HepG2 (cell line): ENCODE results near the gene ZNF747. TPM values are rescaled to one million over a fixed set of nuclear protein-coding genes. Genes with fewer than 3 reads are reported as not detected.

ENCODE experiments used
- CCDC6 ChIP-seq: sonication (generic); formaldehyde crosslinking; IDR thresholded peaks from 2 replicates; pipeline ENCODE4 v1.8.1; 2022; ENCODE audit warnings: mild to moderate bottlenecking, missing genetic modification reagents, moderate library complexity
- HNF4A ChIP-seq: sonication (generic); formaldehyde crosslinking; IDR thresholded peaks from 2 replicates; pipeline ENCODE4 v1.4.0; 2020; ENCODE audit warnings: missing genetic modification reagents
- JDP2 ChIP-seq: sonication (generic); formaldehyde crosslinking; IDR thresholded peaks from 2 replicates; pipeline ENCODE4 v1.8.1; 2022; ENCODE audit warnings: missing genetic modification reagents, borderline replicate concordance
- MTF1 ChIP-seq: sonication (generic); formaldehyde crosslinking; IDR thresholded peaks from 2 replicates; pipeline ENCODE4 v1.5.0; 2020; ENCODE audit warnings: missing genetic modification reagents
- NFYB ChIP-seq: sonication (generic); formaldehyde crosslinking; IDR thresholded peaks from 2 replicates; pipeline ENCODE4 v1.4.0; 2020; ENCODE audit warnings: missing genetic modification reagents
- PHF20 ChIP-seq: sonication (generic); formaldehyde crosslinking; IDR thresholded peaks from 2 replicates; pipeline ENCODE4 v1.5.0; 2020; ENCODE audit warnings: mild to moderate bottlenecking, missing genetic modification reagents
- PRMT3 ChIP-seq: sonication (generic); formaldehyde crosslinking; IDR thresholded peaks from 2 replicates; pipeline ENCODE4 v1.8.1; 2022; ENCODE audit warnings: low read depth, mild to moderate bottlenecking, moderate library complexity, missing genetic modification reagents, borderline replicate concordance
- RNF2 ChIP-seq: fragments of 450-650 bp; conservative IDR thresholded peaks from 2 replicates; pipeline ENCODE4 v1.6.1; 2016; ENCODE audit warnings: low read depth
- SIN3A ChIP-seq: IDR thresholded peaks from 2 replicates; pipeline ENCODE4 v1.6.1; 2011; ENCODE audit warnings: low read depth, mild to moderate bottlenecking, control low read depth, low read length, borderline replicate concordance
- XRCC5 ChIP-seq: fragments of 200-400 bp; formaldehyde crosslinking; optimal IDR thresholded peaks from 2 replicates; pipeline ENCODE3; 2017; ENCODE audit warnings: mild to moderate bottlenecking, low read length
- ZNF24 ChIP-seq: fragments of 450-650 bp; IDR thresholded peaks from 2 replicates; pipeline ENCODE4 v1.6.1; 2017; ENCODE audit warnings: antibody characterized with exemption, mild to moderate bottlenecking
- ZNF432 ChIP-seq: sonication (generic); formaldehyde crosslinking; IDR thresholded peaks from 2 replicates; pipeline ENCODE4 v1.5.0; 2020; ENCODE audit warnings: missing genetic modification reagents, mild to moderate bottlenecking, borderline replicate concordance
- ZNF552 ChIP-seq: sonication (generic); formaldehyde crosslinking; IDR thresholded peaks from 2 replicates; pipeline ENCODE4 v1.9.0; 2022; ENCODE audit warnings: missing genetic modification reagents, mild to moderate bottlenecking, borderline replicate concordance
- ZNF83 ChIP-seq: sonication (generic); formaldehyde crosslinking; IDR thresholded peaks from 2 replicates; pipeline ENCODE4 v1.4.0; 2020; ENCODE audit warnings: missing genetic modification reagents, mild to moderate bottlenecking, borderline replicate concordance
- polyA plus RNA-seq, 8 experiments: library from polyadenylated mRNA; depleted of rRNA in 3 of 8; stranded (reverse) in 7 of 8; unstranded in 1 of 8; fragments of >200 nt; fragmentation: Illumina TruSeq in 4 of 8; extraction: Trizol in 4 of 8; gene quantifications; 2 replicates each; pipeline versions ENCODE4 v1.2.1 to v1.2.3, GENCODE V29; 2011 to 2016; ENCODE audit warnings: low read depth in 4 of 8, missing spikeins in 1 of 8, mixed read lengths in 1 of 8; ENCODE audit not compliant: insufficient read depth in 1 of 8
- total RNA-seq, 5 experiments: library from RNA; depleted of rRNA; stranded (reverse); fragments of >200 nt; fragmentation: Illumina TruSeq; extraction: Trizol; gene quantifications; 2 replicates each; pipeline ENCODE4 v1.2.3, GENCODE V29; 2016; ENCODE audit warnings: low read depth in 1 of 5
- TF ChIP-seq, protein P1 (sequence below): sonication (generic); formaldehyde crosslinking; IDR thresholded peaks from one replicate; pipeline ENCODE4 v1.5.1; 2020; ENCODE audit warnings: mild to moderate bottlenecking, missing genetic modification reagents; ENCODE audit errors: not compliant biosample characterization
- TF ChIP-seq, protein P2 (sequence below): sonication (generic); formaldehyde crosslinking; IDR thresholded peaks from 2 replicates; pipeline ENCODE4 v1.4.0; 2020; ENCODE audit warnings: low read depth, mild to moderate bottlenecking, missing genetic modification reagents
- TF ChIP-seq, protein P3 (sequence below): sonication (generic); formaldehyde crosslinking; IDR thresholded peaks from 2 replicates; pipeline ENCODE4 v1.4.0; 2020; ENCODE audit warnings: missing genetic modification reagents

ZNF747 gene
- total and polyA plus RNA-seq, 2 of the 13 experiments (the other 11 are each of a cell fraction or from before 2014, with no cell fraction given) = 7.2 to 10.2 TPM

DNA sequence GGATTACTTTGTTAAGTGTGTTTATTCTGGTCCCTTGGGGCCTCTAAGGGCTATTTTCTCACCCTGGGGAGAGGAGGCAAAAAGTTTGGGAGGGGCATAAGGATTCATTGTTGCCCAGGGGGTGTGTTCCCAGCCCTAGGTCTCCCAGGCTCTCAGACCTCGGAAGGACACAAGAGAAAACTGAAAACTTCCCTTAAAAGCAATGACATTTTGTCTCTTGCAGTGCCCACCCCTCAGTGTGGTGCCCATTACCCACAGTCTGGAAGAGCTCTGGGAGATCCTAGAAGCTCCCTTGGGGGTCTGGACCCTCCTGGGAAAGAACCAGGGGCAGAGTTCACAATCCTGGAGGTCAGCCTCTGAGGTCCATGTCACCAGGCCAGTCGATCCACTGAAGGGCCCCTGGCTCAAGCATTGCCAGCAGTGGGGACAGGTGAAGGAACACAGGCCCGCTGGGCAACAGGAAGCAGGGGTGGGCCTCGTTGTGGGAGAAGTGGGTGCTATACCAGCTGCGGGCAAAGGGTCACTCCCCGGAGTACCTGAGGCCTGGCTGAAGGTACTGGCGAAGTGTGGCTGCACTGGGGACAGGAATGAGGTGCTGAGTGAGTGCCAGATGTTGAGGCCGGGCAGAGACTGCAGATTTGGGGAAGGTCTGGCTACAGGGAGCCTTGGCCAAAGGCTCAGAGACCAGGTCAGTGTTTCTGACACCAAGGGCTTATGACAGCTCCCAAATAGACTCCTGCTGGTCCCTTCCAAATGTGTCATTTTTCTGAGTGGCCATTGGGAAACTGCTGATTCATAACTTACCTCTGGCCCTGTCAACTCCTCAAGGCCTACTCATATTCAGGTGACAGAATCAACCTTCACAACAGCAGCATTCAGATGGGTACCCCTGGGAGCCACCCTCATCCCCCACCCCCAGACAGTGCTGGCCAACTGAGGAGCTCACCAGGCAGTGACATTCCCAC is 4.6 kb upstream of the ZNF747 start (continued):
- TF ChIP-seq, protein P1, sequence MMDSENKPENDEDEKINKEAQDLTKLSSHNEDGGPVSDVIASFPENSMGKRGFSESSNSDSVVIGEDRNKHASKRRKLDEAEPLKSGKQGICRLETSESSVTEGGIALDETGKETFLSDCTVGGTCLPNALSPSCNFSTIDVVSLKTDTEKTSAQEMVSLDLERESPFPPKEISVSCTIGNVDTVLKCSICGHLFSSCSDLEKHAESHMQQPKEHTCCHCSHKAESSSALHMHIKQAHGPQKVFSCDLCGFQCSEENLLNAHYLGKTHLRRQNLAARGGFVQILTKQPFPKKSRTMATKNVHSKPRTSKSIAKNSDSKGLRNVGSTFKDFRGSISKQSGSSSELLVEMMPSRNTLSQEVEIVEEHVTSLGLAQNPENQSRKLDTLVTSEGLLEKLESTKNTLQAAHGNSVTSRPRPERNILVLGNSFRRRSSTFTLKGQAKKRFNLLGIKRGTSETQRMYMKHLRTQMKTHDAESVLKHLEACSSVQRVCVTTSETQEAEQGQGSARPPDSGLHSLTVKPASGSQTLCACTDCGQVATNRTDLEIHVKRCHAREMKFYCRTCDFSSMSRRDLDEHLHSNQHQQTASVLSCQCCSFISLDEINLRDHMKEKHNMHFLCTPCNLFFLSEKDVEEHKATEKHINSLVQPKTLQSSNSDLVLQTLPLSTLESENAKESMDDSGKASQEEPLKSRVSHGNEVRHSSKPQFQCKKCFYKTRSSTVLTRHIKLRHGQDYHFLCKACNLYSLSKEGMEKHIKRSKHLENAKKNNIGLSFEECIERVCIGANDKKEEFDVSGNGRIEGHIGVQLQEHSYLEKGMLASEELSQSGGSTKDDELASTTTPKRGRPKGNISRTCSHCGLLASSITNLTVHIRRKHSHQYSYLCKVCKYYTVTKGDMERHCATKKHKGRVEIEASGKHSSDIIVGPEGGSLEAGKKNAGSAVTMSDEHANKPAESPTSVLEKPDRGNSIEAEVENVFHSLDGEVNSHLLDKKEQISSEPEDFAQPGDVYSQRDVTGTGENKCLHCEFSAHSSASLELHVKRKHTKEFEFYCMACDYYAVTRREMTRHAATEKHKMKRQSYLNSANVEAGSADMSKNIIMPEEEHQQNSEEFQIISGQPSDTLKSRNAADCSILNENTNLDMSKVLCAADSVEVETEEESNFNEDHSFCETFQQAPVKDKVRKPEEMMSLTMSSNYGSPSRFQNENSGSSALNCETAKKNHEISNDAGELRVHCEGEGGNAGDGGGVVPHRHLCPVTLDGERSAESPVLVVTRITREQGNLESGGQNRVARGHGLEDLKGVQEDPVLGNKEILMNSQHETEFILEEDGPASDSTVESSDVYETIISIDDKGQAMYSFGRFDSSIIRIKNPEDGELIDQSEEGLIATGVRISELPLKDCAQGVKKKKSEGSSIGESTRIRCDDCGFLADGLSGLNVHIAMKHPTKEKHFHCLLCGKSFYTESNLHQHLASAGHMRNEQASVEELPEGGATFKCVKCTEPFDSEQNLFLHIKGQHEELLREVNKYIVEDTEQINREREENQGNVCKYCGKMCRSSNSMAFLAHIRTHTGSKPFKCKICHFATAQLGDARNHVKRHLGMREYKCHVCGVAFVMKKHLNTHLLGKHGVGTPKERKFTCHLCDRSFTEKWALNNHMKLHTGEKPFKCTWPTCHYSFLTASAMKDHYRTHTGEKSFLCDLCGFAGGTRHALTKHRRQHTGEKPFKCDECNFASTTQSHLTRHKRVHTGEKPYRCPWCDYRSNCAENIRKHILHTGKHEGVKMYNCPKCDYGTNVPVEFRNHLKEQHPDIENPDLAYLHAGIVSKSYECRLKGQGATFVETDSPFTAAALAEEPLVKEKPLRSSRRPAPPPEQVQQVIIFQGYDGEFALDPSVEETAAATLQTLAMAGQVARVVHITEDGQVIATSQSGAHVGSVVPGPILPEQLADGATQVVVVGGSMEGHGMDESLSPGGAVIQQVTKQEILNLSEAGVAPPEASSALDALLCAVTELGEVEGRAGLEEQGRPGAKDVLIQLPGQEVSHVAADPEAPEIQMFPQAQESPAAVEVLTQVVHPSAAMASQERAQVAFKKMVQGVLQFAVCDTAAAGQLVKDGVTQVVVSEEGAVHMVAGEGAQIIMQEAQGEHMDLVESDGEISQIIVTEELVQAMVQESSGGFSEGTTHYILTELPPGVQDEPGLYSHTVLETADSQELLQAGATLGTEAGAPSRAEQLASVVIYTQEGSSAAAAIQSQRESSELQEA (CRISPR knock-in tag) = no peak
- TF ChIP-seq PRMT3 = no peak
- TF ChIP-seq HNF4A (CRISPR knock-in tag) = no peak; the same call in 1 of the 2 replicates
- TF ChIP-seq, protein P2, sequence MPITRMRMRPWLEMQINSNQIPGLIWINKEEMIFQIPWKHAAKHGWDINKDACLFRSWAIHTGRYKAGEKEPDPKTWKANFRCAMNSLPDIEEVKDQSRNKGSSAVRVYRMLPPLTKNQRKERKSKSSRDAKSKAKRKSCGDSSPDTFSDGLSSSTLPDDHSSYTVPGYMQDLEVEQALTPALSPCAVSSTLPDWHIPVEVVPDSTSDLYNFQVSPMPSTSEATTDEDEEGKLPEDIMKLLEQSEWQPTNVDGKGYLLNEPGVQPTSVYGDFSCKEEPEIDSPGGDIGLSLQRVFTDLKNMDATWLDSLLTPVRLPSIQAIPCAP (CRISPR knock-in tag) = no peak
- TF ChIP-seq CCDC6 = no peak
- no peak for TF ChIP-seq SIN3A
- TF ChIP-seq, protein P3, sequence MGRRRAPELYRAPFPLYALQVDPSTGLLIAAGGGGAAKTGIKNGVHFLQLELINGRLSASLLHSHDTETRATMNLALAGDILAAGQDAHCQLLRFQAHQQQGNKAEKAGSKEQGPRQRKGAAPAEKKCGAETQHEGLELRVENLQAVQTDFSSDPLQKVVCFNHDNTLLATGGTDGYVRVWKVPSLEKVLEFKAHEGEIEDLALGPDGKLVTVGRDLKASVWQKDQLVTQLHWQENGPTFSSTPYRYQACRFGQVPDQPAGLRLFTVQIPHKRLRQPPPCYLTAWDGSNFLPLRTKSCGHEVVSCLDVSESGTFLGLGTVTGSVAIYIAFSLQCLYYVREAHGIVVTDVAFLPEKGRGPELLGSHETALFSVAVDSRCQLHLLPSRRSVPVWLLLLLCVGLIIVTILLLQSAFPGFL (CRISPR knock-in tag) = no peak
- no peak for TF ChIP-seq MTF1
- TF ChIP-seq ZNF83 (CRISPR knock-in tag) = no peak
- no peak for TF ChIP-seq ZNF24
- no peak for TF ChIP-seq NFYB (CRISPR knock-in tag)
- TF ChIP-seq ZNF552 (CRISPR knock-in tag) = no peak
- no peak for TF ChIP-seq RNF2
- TF ChIP-seq ZNF432 (CRISPR knock-in tag) = no peak
- TF ChIP-seq PHF20 = no peak
- no peak for TF ChIP-seq XRCC5
- no peak for TF ChIP-seq JDP2
